CD4-positive, alpha-beta T cell treated with Interleukin-4 for 1 hour (primary cell): ENCODE measurements around the gene WDR35.

Experiments
- DNase-seq, 2 donors: peaks; one replicate each; pipeline ENCODE4 v3.0.0-alpha.2; 2020 to 2022

Gene WDR35

GRCh38 chr2:20011276-20012031 lies 21.5 kb upstream of the WDR35 start:
- no peak for DNase-seq

- DNase-seq: no peak
Measured at GRCh38 chr2:20008703-20009102, 18.8 kb upstream of the WDR35 start.

- no peak for DNase-seq
Measured at GRCh38 chr2:20005891-20006470, 16.1 kb upstream of the WDR35 start.

- no peak for DNase-seq
Measured at GRCh38 chr2:20005067-20005627, 15.2 kb upstream of the WDR35 start.

DNA sequence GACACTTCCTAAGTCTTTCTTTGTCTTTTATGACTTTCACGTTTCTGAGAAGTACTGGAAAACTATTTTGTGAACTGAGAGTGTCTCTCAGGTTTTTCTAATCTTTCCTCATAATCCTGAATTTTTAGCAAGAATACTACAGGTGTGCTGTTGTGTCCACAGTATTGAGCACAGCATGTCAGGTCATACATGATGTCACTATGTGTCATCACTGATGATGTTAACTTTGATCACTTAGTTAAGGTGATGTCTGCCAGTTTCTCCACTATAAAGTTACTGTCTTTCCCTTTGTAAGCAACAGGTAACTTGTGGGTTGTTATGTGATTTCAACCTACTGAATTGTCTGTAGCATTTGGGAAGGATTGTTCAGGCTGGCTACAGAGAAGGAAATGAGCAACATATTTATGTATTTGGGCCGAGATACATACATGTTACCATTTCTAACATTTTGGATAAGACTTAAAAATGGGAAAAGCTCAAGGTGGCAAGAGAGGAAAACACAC lies 11.5 kb upstream of the WDR35 start:
- no peak for DNase-seq

DNA sequence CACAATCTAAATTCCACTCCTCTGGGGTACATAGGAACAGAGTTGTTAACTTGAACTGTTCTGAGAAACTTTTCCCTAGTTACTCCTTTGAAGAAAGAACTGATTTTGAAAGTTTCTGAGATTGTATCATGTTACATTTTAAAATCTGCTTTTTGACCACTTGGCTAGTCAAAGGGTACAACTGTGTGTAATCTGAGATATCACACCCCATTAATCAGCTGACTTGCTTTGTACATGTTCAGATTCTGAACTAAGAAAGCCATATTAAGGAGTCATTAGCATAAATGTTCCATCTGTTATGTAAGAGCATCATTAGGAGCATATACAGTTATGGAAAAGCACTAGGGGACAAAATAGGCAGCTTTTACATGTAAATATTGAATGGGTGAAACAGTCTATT lies 3.8 kb upstream of the WDR35 start:
- DNase-seq: no peak

- DNase-seq: no peak
Measured at GRCh38 chr2:19991895-19992294, 2.0 kb upstream of the WDR35 start.

DNA sequence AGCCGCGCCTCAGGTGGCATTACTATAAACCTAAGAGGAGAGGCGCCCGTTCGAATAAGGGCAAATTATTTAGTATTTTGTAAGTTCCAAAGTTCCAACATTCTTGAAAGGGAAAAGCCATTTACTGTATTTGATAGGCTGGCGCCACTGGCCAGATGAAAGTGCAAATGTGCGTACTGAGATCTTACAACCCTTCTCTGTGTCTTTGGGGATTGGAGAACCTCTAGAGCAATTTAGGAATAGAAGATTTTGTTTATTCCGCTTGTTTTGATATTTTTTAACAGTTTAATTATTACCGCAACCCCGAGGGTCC lies 467 bp upstream of the WDR35 start:
- DNase-seq: no peak

DNA sequence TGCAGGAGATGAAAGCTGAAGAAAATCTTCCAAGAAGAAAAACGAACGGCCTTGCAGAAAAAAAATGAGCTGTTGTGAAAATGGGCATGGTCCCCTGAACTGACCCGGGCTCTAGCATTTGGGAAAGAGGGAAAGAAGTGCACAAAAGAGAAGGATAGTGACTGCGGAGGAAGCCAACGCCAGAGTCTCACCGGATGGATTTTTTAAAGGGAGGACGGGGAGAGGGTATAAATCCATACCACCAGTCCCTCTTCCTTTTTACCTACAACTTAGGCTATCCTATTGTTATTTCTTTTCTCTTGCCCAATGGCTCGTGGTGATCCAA lies 601 bp downstream of the WDR35 start:
- DNase-seq: no peak

DNA sequence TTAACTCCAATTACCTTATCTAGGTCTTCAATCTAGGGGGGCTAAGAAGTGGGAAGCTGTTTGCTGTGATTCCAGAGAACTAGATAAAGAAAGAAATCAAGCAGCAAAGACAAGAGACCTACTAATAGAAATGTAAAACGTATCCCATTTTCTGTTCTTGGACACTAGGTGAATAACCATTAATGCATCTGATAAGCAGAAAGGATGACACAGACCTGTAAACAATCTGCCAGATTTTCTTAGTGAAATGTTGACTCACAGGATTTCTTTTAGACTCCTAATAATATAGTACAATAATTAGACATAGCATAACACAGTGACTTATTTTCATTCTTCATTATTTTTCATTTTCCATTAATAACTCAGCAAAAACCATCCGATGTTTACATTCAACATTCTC lies 1.3 kb downstream of the WDR35 start:
- no peak for DNase-seq

GRCh38 chr2:19987936-19988335 lies 2.0 kb downstream of the WDR35 start:
- no peak for DNase-seq

GRCh38 chr2:19982268-19982667 lies 7.6 kb downstream of the WDR35 start:
- DNase-seq: no peak

- DNase-seq: no peak
Measured at GRCh38 chr2:19979932-19980331, 10.0 kb downstream of the WDR35 start.

GRCh38 chr2:19973466-19973865 lies 16.4 kb downstream of the WDR35 start:
- no peak for DNase-seq

DNA sequence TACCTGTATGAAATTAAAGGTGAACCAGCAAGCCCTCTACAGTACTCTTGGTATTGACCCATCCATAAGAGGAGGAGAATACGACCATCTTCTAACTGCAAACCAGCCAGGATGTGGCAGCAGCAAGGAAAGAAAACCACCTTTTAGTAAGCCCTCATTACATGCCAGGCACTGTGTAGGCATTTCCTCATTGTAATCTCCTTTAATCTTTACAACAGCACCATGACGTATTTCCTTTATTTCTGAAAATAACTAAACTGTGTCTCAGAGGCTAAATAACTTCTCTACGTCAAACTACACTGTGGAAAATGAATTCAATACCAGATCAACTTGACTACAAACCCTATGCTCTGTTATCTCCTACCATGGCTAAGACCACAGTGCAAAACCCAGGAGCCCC lies 18.2 kb downstream of the WDR35 start:
- DNase-seq: peak in 1 of 2 donors; percentile 42

DNA sequence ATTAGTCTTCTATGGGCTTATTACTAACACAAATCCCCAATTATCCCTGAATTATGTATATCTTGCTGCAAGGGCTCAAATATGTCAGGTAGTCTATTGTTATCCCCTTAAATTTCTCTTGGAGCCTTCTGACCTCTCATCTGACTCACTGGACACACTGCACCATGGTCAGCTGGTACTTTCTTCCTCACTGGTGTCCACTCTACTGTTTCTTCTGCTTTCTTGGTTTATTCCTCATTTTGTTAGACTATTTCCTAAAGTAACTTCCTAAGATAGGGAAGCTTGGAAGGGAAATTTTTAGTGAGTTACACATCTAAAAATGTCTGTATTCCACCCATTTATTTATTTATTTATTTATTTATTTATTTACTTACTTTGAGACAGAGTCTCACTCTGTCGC lies 26.5 kb downstream of the WDR35 start:
- no peak for DNase-seq

GRCh38 chr2:19955544-19956422 lies 34.1 kb downstream of the WDR35 start:
- DNase-seq: peak; percentile 48 to 59

DNA sequence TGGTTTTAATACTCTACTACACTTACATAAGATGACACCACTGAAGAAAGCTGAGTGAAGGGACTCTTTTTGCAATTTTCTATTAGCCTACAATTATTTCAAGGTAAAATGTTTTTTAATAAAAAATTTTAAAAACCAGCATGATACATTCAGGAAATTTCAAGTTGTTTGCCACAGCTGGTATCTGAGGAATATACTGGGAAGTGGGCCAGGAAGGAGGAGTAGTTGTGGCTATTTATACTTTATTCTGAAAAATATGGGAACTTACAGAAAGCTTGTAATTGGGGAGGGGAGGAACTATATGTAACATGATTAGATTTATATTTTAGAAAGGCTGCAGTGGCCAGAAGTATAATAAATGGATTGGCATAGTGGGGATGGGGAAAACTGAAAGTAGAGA lies 40.8 kb downstream of the WDR35 start:
- DNase-seq: no peak

- no peak for DNase-seq
Measured at GRCh38 chr2:19947184-19947940, 42.5 kb downstream of the WDR35 start.

DNA sequence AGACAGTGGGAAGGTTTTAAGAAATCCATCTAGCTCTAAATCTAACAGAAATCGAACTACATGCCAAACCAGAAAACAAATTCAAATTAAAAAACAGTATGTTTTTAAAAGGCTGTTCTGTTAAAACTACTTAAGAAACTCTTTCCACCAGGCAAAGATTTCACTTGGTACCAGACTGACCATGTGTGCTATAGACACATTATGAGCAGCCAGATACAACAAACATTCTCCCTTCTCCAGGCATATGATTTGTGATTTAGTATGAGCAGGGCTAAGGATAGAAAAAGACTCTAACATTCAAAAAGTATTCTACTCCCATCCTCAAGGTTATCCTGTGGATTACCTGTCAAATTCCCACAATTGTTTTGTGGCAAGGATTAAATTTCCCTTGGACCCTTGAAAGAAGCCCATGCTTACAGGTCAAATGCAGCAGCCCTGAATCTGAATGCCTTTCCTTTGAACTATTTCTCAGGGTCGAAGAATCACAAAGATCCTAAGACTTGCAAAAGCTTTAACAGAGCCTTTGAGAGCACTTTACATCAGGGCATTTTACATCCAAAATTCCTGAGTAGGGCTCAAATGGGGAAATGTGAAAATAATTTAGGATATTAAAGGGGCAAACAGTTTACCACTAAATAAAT lies 45.6 kb downstream of the WDR35 start:
- no peak for DNase-seq

- DNase-seq: no peak
Measured at GRCh38 chr2:19943189-19943588, 46.7 kb downstream of the WDR35 start.

DNA sequence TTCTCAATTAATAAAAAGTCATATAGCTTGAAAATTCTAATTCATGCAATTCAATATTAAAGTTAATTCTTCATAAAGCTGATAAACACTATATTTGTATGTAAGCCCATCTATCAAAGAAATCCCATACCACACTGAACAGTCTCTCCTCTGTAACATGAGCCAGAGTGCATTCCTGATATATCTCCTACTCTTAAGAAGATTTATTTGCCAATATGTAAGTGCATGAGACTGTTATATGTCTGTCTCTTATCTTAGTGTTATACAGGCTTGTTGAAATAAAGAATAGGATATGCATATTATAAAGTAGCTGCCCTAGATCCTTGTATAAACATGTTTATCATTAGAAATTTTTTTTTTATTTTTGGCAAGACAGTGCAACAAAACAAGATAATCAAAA lies 47.7 kb downstream of the WDR35 start:
- DNase-seq: no peak
